WERI-Rb-1 (cell line): Measurements from ENCODE around the gene DLL1.

Experiments used
- DNase-seq: peaks from one replicate; pipeline ENCODE4 v3.0.0-alpha.2; 2020
- H3K27ac ChIP-seq: fragments of 250-450 bp; sonication (Bioruptor Pico); 2 replicates; pipeline ENCODE4 v1.5.1; 2020; ENCODE audit warnings: mild to moderate bottlenecking, moderate library complexity
- H3K27me3 ChIP-seq: fragments of 250-450 bp; sonication (Bioruptor Pico); 2 replicates; pipeline ENCODE4 v1.5.1; 2021; ENCODE audit warnings: mild to moderate bottlenecking, low read depth, moderate library complexity; ENCODE audit not compliant: insufficient read depth, severe bottlenecking
- H3K36me3 ChIP-seq: fragments of 250-450 bp; sonication (Bioruptor Pico); 2 replicates; pipeline ENCODE4 v1.5.1; 2020; ENCODE audit warnings: mild to moderate bottlenecking, moderate library complexity
- H3K4me3 ChIP-seq: 2 replicates; pipeline ENCODE4 v1.5.1; 2011; ENCODE audit warnings: low read depth, mild to moderate bottlenecking, control low read depth, low read length
- H3K9me3 ChIP-seq: fragments of 250-450 bp; sonication (Bioruptor Pico); 2 replicates; pipeline ENCODE4 v1.5.1; 2021; ENCODE audit warnings: mild to moderate bottlenecking, moderate library complexity; ENCODE audit not compliant: severe bottlenecking
- CTCF ChIP-seq: IDR thresholded peaks from 2 replicates; pipeline ENCODE4 v1.5.1; 2011; ENCODE audit warnings: low read depth, mild to moderate bottlenecking, control low read depth, inconsistent platforms, low read length

DLL1 gene

GRCh38 chr6:170278743-170279094 is 12.2 kb downstream of the DLL1 start:
- no peaks in the 10 kb centered on the region for H3K27me3 ChIP-seq
- no peak overlapping the region for H3K27ac ChIP-seq
- no peak for TF ChIP-seq CTCF
- no peaks in the 10 kb centered on the region for H3K9me3 ChIP-seq
- H3K4me3 ChIP-seq, result no peak overlapping the region
- no peak for DNase-seq
- H3K36me3 ChIP-seq, result no peaks in the 10 kb centered on the region

GRCh38 chr6:170277893-170278742 is 12.8 kb downstream of the DLL1 start:
- no peak for DNase-seq
- H3K27ac ChIP-seq, result no peak overlapping the region
- H3K9me3 ChIP-seq, result no peaks in the 10 kb centered on the region
- TF ChIP-seq CTCF, result no peak
- no peak overlapping the region for H3K4me3 ChIP-seq
- H3K27me3 ChIP-seq, result no peaks in the 10 kb centered on the region
- H3K36me3 ChIP-seq, result no peaks in the 10 kb centered on the region

GRCh38 chr6:170276369-170277057 is 14.4 kb downstream of the DLL1 start:
- H3K36me3 ChIP-seq, result no peaks in the 10 kb centered on the region
- TF ChIP-seq CTCF, result no peak
- H3K9me3 ChIP-seq, result no peaks in the 10 kb centered on the region
- DNase-seq, result no peak
- no peaks in the 10 kb centered on the region for H3K27me3 ChIP-seq
- H3K4me3 ChIP-seq, result no peak overlapping the region
- no peak overlapping the region for H3K27ac ChIP-seq

GRCh38 chr6:170274713-170275560 is 15.9 kb downstream of the DLL1 start:
- no peak for DNase-seq
- no peak for TF ChIP-seq CTCF
- no peaks in the 10 kb centered on the region for H3K27me3 ChIP-seq
- no peaks in the 10 kb centered on the region for H3K9me3 ChIP-seq
- no peak overlapping the region for H3K27ac ChIP-seq
- H3K4me3 ChIP-seq, result no peak overlapping the region
- no peaks in the 10 kb centered on the region for H3K36me3 ChIP-seq

GRCh38 chr6:170273681-170274080 is 17.2 kb downstream of the DLL1 start:
- TF ChIP-seq CTCF, result no peak
- no peak overlapping the region for H3K27ac ChIP-seq
- no peaks in the 10 kb centered on the region for H3K36me3 ChIP-seq
- H3K9me3 ChIP-seq, result no peaks in the 10 kb centered on the region
- H3K27me3 ChIP-seq, result no peaks in the 10 kb centered on the region
- H3K4me3 ChIP-seq, result no peak overlapping the region
- no peak for DNase-seq
